ENCODE measurements around the gene ZEB2.

Gene ZEB2

DNA sequence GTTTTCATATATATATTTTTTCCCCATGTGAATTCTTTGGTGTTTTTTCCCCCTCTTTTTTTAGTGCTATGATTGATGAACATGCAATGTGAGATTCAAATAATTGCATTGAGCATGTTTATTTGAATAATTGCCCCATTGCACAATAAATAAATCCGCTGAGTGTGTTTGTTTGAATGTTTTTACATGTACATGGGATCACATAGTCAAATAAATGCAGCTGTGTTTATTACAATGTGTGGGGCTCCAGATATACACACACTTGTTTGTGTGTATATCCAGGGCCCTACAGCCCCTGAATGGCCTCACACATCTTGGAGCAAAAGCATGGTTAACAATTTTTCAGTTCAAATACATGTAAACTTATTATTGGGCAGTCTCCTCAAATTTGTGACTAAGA is 134.5 kb downstream of the ZEB2 start:
- Histone ChIP-seq H3K79me2 (ENCODE audit: insufficient read depth, low read length) (no peaks in the 10 kb centered on the region), H2AFZ (ENCODE audit: low read depth, low read length) (no peak overlapping the region), H3K4me3 (ENCODE audit: low read depth in 1 of 2, low read length in 2 of 2) (no peak overlapping the region), H3K9ac (ENCODE audit: low read depth, low read length) (no peak overlapping the region), H3K27me3 (ENCODE audit: insufficient read depth, low read length, poor library complexity) (no peaks in the 10 kb centered on the region), H3K9me3 (ENCODE audit: insufficient read depth, low read length, severe bottlenecking) (no peaks in the 10 kb centered on the region), H3K27ac (ENCODE audit: low read length) (no peak overlapping the region), H3K4me1 (ENCODE audit: insufficient read depth, low read length) (peaks cover 15% of the 10 kb centered on the region), H3K36me3 (ENCODE audit: insufficient read depth, low read length) (0 out of 2 replicates have a peak, but pooled peaks cover 8% of the 10 kb centered on the region), H4K20me1 (ENCODE audit: insufficient read depth, low read length) (no peaks in the 10 kb centered on the region), H3K4me2 (ENCODE audit: insufficient read depth, low read length) (no peak overlapping the region)
- no peak for DNase-seq
- TF ChIP-seq EZH2 (IDR thresholded peaks at IDR 0.05; ENCODE audit: borderline replicate concordance, low read depth, low read length, severe bottlenecking) (no peak), CTCF (IDR thresholded peaks at IDR 0.05; ENCODE audit: borderline replicate concordance, extremely low read depth, low read length, poor library complexity, severe bottlenecking) (no peak)
- ATAC-seq (ENCODE audit: insufficient read depth, low read depth) = no peak

- Histone ChIP-seq H3K9me3 (ENCODE audit: insufficient read depth, low read length, severe bottlenecking) (no peaks in the 10 kb centered on the region), H3K27me3 (ENCODE audit: insufficient read depth, low read length, poor library complexity) (no peaks in the 10 kb centered on the region), H3K4me1 (ENCODE audit: insufficient read depth, low read length) (peaks cover 15% of the 10 kb centered on the region), H3K79me2 (ENCODE audit: insufficient read depth, low read length) (no peaks in the 10 kb centered on the region), H3K4me3 (ENCODE audit: low read depth in 1 of 2, low read length in 2 of 2) (no peak overlapping the region), H3K4me2 (ENCODE audit: insufficient read depth, low read length) (no peak overlapping the region), H3K27ac (ENCODE audit: low read length) (no peak overlapping the region), H2AFZ (ENCODE audit: low read depth, low read length) (no peak overlapping the region), H3K36me3 (ENCODE audit: insufficient read depth, low read length) (no peaks in the 10 kb centered on the region), H4K20me1 (ENCODE audit: insufficient read depth, low read length) (no peaks in the 10 kb centered on the region), H3K9ac (ENCODE audit: low read depth, low read length) (no peak overlapping the region)
- no peak for TF ChIP-seq EZH2 (IDR thresholded peaks at IDR 0.05; ENCODE audit: borderline replicate concordance, low read depth, low read length, severe bottlenecking)
- TF ChIP-seq CTCF (IDR thresholded peaks at IDR 0.05; ENCODE audit: borderline replicate concordance, extremely low read depth, low read length, poor library complexity, severe bottlenecking) = no peak
- ATAC-seq (ENCODE audit: insufficient read depth, low read depth) (no peak), DNase-seq (no peak)
Observed at GRCh38 chr2:144383571-144384100, 136.3 kb downstream of the ZEB2 start.

- peak overlapping the region; percentile 3; the same call in 1 of the 2 replicates for H3K4me2 ChIP-seq (ENCODE audit: insufficient read depth, low read length)
- DNase-seq (peak; percentile 47), ATAC-seq (ENCODE audit: insufficient read depth, low read depth) (peak; percentile 98)
- H3K27me3 ChIP-seq (ENCODE audit: insufficient read depth, low read length, poor library complexity) = no peaks in the 10 kb centered on the region
- H3K36me3 ChIP-seq (ENCODE audit: insufficient read depth, low read length) = no peaks in the 10 kb centered on the region
- TF ChIP-seq EZH2 (IDR thresholded peaks at IDR 0.05; ENCODE audit: borderline replicate concordance, low read depth, low read length, severe bottlenecking) (no peak), CTCF (IDR thresholded peaks at IDR 0.05; ENCODE audit: borderline replicate concordance, extremely low read depth, low read length, poor library complexity, severe bottlenecking) (no peak)
- no peaks in the 10 kb centered on the region for H3K9me3 ChIP-seq (ENCODE audit: insufficient read depth, low read length, severe bottlenecking)
- no peak overlapping the region for H3K4me3 ChIP-seq (ENCODE audit: low read depth in 1 of 2, low read length in 2 of 2)
- H3K4me1 ChIP-seq (ENCODE audit: insufficient read depth, low read length) = peaks cover 15% of the 10 kb centered on the region
- no peak overlapping the region for H2AFZ ChIP-seq (ENCODE audit: low read depth, low read length)
- H3K79me2 ChIP-seq (ENCODE audit: insufficient read depth, low read length) = no peaks in the 10 kb centered on the region
- no peak overlapping the region for H3K27ac ChIP-seq (ENCODE audit: low read length)
- H4K20me1 ChIP-seq (ENCODE audit: insufficient read depth, low read length) = no peaks in the 10 kb centered on the region
- no peak overlapping the region for H3K9ac ChIP-seq (ENCODE audit: low read depth, low read length)
Observed at GRCh38 chr2:144382849-144383248, 137.1 kb downstream of the ZEB2 start.
